ENCODE data around the gene SLAMF7.
"Not testable (repeated sequence)": the region's sequence is repeated elsewhere in the genome, so short reads cannot be mapped to it uniquely, and the experiment has no call there.

The SLAMF7 gene, protein sequence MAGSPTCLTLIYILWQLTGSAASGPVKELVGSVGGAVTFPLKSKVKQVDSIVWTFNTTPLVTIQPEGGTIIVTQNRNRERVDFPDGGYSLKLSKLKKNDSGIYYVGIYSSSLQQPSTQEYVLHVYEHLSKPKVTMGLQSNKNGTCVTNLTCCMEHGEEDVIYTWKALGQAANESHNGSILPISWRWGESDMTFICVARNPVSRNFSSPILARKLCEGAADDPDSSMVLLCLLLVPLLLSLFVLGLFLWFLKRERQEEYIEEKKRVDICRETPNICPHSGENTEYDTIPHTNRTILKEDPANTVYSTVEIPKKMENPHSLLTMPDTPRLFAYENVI

DNA sequence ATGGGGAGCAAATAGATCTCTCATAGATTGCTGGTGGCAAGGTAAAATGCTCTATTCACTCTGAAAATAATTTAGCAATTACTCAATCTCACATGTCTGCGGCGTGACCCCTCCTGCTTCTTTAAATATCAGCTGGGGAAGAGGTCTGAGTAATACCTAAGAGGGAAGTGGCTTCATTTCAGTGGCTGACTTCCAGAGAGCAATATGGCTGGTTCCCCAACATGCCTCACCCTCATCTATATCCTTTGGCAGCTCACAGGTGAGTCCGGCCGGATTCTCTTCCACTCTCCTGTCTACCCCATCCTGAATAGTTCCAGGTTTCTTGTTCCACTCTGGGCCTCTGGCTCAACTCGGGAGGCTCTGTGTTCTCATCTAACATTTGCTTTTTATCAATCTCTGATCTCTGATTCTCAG, at the start of gene SLAMF7:
Gene SLAMF7 (plus strand): TSS at position 150 of the 414 bp plus-strand sequence. CDS start 55 bp downstream, at position 205.
- no peak for DNase-seq

DNA sequence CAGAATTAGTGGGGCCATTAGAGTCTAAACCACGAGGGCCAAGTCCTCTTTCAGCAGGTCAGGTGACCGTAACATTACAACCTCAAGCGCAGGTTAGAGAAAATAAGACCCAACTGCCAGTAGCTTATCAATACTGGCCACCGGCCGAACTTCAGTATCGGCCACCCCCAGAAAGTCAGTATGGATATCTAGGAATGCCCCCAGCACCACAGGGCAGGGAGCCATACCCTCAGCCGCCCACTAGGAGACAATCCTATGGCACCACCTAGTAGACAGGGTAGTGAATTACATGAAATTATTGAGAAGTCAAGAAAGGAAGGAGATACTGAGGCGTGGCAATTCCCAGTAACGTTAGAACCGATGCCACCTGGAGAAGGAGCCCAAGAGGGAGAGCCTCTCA, 46.7 kb upstream of the SLAMF7 start:
- DNase-seq = not testable (repeated sequence)

DNA sequence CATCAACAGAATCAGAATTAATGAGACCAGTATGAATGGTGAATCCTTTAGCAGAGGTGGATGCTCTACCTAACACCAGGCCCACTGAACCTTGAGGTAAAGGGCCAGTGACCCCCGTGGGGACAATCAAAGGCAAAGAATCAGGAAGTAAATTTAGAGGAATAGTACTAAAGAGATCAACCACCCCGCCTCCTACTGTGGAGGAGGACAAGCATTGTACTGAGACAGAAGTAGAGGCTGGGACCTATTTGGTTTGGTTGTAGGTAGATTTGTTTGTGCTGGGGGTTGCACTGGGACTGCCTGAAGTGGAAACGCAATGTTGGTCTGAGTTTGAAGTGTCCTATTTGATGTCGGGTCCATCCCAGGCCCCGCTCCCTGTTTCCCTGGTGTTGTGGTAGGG, 36.9 kb upstream of the SLAMF7 start:
- no peak for DNase-seq

DNA sequence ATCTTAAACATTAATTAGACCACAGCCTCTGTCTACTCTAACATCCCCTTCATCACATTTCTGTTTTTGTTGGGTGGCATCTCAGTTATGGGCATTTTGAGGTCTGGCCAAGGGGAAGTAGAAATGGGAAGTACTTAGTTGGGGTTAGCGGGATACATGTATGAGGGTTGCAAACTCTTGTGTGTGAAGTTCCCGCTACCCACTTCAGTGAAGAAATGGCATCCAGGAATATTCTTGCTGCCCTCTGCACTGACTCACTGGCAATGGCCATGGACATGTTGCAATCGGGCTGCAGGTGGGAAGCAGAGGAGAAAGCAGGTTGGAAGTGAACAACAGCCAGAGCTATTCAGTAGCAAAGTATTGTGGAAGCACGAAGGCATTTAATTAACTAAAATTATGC, 34.8 kb upstream of the SLAMF7 start:
- no peak for DNase-seq

DNA sequence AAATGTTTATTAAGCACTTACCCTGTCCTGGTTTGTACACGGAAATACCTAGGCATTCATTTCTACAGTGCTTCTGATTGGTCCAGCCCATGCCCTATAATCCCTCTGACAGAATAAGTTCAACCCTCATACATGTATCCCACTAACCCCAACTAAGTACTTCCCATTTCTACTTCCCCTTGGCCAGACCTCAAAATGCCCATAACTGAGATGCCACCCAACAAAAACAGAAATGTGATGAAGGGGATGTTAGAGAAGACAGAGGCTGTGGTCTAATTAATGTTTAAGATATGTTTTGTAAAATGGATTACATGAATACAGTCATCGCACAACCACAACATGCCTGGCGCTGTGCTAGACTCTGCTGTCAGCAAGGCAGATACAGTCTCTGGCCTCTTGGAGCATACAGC, 33.8 kb upstream of the SLAMF7 start:
- DNase-seq = not testable (repeated sequence)

DNA sequence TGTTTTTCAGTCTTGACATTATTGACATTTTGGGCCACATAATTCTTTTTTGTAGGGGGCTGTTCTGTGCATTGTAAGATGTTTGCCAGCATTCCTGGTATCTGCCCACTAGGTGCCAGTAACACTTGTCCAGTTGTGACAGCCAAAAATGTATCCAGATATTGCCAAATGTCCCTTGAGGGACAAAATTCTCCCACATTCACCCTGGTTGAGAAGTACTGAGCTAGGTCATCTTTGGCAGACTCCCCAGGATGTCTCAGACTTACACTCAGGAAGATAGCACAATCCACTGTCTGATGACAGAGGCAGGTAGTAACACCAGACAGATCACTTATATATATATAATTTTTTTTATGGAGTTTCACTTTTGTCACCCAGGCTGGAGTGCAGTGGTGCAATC, 33.3 kb upstream of the SLAMF7 start:
- no peak for DNase-seq

DNA sequence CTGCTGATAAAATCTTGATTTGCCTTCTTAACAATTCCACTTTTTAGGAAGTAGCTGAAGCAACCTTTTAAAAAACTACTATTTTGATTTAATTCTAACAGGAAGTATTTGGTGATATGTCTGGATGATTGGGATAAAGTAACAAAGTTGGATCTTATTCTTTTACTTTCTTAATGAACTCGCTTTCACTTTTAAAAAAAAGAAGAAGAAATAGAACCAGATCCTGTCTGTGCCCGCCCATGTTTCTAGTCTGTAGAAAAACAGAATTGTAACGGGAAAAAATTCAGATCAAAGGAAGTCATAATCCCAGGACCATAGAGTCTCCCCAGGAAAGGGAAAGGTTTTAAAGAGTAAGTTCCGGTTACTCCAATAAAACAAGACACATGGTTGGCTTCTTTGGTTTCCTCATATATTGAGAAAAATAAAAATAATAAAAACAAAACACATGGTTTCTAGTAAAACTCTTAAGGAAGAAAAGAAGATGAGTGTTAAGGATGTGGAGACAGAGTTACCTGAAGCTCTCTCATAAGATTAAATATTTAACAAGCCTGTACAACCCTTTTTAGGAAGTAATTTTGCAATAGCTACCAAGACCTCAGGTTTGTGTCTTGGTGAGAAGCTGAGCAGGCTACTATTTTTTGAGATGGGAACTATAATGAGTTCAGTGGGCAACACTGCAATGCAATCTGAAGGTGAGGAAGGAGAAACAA, 32.4 kb upstream of the SLAMF7 start:
- DNase-seq = no peak

DNA sequence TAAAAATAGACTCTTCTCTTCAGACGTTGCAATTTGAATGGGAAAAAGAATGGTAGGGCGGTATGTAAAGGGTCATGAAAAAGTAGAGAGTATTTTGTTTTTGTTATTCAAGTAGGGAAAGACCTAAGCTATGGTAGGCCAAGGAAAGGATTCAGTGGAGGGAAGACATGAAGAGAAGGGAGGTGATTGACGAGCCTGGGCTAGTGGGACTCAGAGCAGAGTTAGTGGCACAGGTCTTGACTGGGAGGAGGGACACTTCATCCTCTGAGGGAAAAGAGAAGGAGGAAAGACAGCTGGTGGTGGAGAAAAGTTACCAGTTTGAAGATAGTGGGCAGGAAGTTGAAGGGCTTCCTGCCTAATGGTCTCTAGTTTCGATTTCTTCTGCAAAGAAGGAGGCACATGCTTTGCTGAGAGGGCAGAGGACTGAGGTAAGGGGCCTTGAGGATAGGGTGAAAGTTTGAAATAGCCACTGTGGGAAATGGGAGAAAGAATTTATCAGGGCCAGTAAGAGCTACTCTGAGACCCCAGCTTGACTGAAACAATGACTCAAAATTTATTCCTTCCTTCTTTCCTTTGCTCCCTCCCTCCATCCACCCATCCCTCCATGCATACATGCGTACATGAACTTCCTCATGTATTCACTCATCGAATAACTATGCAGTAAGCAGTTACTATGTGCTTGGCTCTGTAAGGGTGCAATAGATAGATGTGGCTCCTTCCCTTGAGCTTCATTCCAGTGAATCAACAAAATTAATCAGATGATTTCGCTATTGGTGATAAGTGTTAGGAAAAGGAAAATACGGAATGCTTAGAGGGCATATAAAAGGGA, 31.6 kb upstream of the SLAMF7 start:
- no peak for DNase-seq

DNA sequence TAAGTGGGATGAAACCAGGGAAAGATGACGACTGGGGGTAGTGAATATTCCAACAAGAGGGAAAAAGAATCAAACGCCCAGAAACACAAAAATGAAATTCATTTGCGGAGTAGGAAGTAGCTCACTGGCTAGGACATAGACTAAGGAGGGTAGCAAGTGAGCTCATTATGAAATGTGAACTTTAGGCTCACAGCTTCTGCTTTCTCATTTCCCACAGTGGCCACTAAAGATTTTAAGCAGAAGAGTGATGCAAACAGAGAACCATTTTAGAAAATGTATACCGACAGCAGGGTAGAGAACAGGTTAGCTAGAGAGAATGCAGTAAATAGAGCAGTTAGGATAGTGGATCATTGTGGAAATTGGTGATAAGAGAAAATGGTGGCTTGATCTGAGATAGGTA, 30.9 kb upstream of the SLAMF7 start:
- no peak for DNase-seq

DNA sequence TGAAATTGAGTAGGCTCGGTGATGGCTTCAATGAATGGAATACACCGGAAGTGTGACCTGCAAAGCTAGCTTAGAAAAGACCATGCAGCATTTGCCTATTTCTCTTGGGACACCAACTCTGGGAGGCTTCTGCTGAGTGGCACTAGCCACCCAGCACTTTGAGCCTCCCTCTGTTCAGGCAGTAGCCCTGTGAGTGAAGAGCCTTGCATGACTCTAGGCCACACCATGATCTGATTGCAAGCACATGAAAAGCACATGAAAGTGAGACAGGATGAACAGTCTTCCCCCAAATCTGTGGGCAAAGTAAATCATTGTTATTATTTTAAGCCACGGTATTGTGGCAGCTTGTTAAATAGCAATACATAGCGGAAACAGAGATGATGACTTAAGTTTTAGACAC, 30.2 kb upstream of the SLAMF7 start:
- DNase-seq = no peak

DNA sequence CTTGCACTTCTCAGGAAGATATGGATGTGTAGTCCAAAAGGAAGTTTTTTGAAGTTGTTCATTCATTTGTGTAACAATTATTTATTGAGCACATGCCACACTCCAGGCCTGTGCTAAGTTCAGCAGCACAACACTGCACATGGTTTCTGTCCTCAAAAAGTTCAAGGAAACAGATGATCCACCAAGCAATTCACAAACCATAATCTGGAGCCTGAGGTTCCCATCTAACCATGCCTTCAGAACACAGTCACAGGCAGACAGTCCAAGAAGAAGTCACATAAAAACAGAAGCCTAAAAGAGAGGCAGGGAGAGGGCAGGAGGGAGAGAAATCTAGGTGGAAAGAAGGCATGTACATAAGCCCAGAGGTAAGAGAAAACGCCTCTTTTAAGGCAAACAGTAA, 29.3 kb upstream of the SLAMF7 start:
- no peak for DNase-seq

DNA sequence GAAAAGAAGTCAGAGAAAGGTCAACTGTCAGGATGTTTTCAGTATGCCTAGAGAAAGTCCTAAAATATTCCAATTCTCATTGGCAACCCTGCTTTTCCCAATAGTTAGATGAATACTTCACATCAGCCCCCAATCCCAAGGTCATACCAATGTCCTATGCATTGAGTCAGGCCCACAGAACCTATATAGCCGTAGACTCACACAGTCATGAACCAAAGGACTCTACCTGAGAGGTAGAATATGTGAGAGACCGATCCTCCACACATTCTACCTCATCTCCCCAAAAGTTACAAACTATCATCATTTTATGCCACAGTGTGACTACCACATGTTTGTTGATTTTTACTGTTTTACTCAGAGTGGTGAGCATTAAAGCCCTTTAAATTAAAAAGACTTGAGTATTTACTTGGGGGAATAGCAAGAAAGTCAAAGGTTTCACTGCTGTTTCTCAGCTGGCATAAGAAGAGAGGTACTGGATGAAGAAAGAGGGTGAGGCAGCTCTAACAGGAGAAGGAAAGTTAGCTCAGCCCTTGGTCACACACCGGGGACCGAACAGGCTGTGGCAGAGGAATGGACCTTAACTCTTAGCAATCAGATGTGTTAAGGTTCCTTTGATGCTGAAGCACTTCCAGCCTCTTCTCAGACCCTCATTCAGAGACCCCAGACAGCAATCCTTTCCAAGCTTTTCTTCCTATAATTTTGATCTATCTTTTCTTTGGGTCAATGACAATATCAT, 28.4 kb upstream of the SLAMF7 start:
- no peak for DNase-seq

DNA sequence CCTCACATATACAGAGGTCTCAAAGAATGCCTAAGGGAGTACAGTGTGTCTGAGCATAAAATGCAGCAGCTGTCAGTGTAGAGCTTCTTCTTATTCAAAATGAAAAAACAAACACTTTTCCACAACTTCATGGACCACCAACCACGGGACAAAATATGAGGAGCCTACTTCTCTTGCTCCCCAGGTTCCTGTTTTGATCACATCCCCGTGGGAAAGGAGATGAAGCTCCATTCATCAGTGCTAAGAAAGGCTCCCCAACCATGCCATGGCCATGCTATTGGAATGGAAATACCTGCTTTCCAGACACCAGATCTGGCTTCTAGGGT, 27.8 kb upstream of the SLAMF7 start:
- DNase-seq = no peak

DNA sequence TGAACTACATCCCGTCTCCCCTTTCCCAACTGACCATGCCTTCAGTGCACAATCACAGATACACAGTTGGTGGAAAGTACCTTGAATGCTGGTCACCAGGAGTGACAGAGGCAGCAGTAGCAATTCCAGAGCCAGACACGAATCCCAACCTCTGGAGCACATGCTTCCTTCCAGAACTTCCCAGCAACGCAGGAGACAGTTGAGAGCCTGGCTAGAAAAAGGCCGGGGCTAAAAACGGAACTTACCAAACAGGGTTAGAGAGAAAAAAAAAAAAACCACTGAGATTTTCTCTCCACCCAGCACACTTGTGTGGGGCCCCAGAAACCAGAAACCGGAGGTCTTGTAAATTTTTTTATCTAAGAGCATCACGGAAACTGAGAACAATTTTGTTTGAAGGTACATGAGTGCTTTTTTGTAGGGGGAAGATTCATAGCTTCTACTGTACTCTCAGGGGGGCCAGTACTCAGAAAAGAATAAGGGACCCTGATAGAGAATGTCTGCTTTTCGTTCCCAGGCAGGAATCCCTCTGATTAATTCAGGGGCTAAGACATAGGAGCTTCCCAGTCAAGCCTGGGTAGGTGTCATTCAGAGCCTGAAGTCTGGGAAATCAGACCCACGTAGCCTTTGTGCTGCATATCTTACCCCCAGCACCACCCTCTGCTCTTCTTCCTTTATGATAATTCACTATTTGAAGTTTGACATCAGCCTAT, 27.3 kb upstream of the SLAMF7 start, which contains the start of gene CD48:
Gene CD48 (minus strand): TSS at position 221 of the 710 bp plus-strand sequence. CDS start 59 bp downstream, at position 162.
- DNase-seq = no peak

DNA sequence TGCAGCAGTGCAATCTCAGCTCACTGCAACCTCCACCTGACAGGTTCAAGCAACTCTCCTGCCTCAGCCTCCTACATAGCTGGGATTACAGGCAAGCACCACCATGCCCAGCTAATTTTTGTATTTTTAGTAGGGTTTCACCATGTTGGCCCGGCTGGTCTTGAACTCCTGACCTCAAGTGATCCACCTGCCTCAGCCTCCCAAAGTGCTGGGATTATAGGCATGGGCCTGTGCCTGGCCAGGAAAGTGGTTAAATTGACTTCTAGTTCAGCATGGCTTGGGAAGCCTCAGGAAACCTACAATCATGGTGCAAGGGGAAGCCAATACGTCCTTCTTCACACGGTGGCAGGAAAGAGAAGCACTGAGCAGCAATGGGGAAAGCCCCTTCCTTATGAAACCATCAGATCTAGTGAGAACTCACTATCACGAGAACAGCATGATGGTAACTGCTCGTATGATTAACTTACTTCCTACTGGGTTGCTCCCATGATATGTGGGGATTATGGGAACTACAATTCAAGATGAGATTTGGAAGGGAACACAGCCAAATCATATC, 26.4 kb upstream of the SLAMF7 start:
- not testable (repeated sequence) for DNase-seq

DNA sequence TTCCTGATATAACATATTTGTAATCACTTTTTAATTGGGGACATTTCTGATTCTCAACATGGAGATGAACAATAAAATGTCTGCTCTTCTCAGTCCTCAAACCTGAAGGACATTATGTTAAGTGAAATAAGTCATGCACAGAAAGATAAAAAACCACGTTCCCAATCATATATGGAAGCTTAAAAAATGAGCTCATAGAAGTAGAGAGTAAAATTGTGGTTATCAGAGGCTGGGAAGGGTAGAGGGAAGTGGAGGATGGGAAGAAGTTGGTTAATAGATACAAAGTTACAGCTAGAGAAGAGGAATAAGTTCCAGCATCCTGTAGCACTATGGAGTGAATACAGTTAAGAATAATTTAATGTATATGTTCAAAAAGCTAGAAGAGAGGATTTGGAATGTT, 25.9 kb upstream of the SLAMF7 start:
- no peak for DNase-seq

DNA sequence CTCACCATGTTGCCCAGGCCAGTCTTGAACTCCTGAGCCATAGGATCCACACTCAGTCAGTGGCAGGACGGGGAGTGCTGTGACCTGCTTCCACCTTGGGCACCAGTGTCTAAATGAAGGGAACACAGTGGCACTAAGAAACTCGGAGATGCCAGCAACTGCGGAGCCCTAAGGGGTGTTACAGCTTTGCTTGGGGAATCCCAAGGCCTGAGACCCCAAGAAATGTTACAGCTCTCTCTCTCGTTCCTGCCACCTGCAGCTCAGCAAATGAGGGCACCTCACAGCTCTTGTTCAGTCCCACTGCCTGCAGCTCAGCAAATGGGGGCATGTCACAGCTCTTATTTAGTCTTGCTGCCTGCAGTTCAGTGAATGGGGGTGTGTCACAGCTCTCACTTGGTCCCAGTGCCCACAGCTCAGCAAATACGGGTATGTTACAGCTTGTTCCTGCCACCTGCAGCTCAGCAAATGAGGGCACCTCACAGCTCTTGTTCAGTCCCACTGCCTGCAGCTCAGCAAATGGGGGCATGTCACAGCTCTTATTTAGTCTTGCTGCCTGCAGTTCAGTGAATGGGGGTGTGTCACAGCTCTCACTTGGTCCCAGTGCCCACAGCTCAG, 24.9 kb upstream of the SLAMF7 start:
- not testable (repeated sequence) for DNase-seq

DNA sequence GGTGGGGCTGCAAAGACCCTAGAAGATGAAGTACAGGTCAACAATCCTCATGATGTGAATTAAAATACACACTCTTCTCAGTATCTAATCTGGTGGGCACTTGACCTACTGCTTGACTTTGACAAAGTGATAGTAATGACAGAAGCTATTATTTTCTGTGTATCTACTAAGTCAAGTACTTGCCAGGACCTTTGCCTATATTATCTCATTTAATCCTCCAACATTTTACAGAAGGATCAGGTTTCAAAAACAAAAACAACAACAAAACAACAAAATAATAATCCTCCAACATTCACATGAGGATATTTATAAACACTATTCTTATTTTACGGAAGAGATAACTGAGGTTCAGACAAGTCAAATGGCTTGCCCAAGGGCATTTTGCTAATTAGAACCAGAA, 23.0 kb upstream of the SLAMF7 start:
- no peak for DNase-seq

DNA sequence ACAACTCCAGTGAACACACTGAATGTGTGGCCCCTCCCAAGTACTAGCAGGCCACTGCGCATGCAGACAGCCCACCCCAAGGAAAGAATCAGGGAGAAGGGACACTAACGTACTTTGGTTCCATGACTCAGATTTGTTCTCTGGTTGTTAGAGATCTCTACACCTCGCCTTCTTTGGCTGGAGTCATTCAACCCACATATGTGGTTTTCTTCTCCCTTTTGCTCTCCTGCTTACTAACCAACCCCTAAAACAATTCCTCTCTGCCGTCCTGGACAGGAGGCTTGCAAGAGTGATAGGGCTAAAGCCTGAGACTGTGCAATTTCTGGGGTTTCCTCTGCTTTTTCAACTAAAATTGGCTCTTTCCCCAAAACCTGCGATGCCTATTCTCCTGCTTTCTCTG, 21.7 kb upstream of the SLAMF7 start:
- no peak for DNase-seq

DNA sequence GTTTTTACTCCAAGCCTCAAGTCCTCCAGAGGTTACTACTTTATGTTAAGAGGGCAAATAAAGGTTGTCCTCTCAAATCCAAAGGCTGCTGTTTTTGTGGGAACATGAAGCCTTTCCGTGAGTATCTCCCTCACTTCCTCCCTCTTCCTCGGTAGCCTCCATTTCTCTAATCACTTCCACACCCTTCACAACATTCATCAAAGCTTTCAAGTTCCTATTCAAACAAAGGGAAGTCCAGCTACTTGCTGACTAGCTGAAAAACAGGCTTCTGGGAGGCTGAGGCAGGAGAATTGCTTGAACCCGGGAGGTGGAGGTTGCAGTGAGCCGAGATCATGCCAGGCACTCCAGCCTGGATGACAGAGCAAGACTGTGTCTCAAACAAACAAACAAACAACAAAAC, 20.8 kb upstream of the SLAMF7 start:
- no peak for DNase-seq

DNA sequence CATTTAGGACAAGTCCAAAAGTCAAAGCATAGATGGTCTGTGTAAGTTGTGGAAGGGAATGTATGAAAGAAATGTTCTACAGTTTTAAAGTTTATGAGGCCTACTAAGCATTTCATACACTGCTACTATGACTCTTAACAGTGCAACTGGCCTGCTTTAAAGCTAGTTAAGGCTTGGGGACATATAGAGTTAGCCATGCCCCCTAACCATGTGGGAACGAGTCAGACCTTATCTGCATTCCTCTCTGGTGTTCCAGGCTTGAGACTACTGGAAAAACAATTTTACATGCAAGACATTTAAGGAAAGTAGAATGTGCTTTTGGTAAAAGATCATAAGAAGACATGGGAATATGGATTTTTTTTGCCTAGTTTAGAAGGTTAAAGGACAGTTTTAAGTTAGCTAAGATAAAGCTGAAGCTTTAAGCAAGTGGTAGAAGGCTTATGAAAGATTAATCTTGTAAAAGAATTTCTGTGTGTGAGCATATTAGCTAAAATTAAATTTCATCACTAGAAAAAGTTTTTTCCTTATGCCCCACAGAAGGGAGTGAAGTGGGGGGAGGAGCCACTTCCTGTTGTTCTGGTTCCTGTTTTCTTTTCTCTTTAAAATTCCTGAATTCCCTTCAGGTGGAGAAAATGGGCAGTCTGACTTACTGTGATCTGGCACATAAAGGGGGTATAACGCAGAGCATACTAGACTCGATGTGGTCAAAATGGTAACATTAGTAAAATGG, 18.5 kb upstream of the SLAMF7 start:
- no peak for DNase-seq

Measured in NCI-H526 (cell line).